GM18520 (cell line): ENCODE measurements around the gene TMEM185B.
A peak's percentile ranks its signal among the peaks of the same experiment; 100 is the strongest.
"Not testable (repeated sequence)": the region's sequence is repeated elsewhere in the genome, so short reads cannot be mapped to it uniquely, and the experiment has no call there.

Experiments used
- ATAC-seq: cut with Tn5 transposase; IDR thresholded peaks from one replicate; pipeline ENCODE4 v1.9.1; 2021; ENCODE audit not compliant: unreplicated experiment

Gene TMEM185B

GRCh38 chr2:120223034-120223912, at the start of gene TMEM185B:
TSS of gene TMEM185B (minus strand) at chr2:120223400. CDS start at chr2:120222976, 424 bp downstream.
- peak; percentile 83 for ATAC-seq

- ATAC-seq = no peak
Observed at GRCh38 chr2:120271711-120272379, 48.6 kb upstream of the TMEM185B start.

DNA sequence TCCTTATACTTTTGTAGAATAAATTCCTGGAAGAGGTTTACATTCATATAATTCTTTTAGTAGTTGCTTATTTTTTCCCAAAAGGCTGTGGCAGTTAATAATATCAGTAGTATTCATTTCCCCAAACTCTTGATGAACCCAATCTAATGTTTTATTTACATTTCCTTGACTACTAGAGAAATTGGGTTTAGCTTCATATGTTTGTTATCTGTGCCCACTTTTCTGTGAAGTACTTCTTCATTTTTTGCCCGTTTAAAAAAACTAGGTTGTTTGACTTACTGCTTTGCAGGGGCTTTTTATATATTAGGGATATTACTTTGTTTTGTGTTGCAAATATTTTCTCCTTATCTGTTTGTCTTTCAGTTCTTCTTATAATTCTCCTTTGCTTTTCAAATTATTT, 46.6 kb upstream of the TMEM185B start:
- ATAC-seq = no peak

DNA sequence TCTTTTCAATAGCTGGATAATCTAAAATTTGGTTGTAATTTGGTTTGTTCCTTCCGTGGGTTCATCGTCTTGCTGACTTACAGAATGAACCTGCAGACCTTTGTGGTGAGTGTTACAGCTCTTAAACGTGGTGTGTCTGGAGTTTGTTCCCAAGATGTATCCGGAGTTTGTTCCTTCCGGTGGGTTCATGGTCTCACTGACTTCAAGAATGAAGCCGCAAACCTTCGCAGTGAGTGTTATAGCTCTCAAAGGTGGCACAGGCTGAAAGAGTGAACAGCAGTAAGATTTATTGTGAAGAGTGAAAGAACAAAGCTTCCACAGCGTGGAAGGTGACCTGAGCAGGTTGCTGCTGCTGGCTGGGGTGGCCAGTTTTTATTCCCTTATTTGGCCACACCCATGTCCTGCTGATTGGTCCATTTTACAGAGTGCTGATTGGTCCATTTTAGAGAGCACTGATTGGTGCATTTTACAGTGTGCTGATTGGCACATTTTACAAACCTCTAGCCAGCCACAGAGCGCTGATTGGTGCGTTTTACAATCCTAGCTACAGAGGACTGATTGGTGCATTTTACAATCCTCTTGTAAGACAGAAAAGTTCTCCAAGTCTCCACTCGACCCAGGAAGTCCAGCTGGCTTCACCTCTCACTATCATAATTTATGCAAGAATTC, 46.0 kb upstream of the TMEM185B start:
- ATAC-seq = no peak

- ATAC-seq = no peak
Observed at GRCh38 chr2:120267348-120267747, 44.1 kb upstream of the TMEM185B start.

DNA sequence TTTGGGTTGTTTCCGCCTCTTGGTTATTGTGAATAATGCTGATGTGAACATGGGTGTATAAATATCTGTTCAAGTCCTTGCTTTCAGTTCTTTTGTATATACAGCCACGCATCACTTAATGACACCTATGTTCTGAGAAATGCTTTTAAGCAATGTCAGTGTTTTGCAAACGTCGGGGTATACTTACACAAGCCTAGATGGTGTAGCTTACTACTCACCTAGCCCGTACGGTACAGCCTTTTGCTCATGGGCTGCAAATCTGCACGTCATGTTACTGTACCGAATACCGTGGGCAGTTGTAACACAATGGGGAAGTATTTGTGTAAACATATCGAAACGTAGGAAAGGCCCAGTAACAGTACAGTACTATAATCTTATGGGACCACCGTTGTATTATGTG, 41.8 kb upstream of the TMEM185B start:
- ATAC-seq = no peak

DNA sequence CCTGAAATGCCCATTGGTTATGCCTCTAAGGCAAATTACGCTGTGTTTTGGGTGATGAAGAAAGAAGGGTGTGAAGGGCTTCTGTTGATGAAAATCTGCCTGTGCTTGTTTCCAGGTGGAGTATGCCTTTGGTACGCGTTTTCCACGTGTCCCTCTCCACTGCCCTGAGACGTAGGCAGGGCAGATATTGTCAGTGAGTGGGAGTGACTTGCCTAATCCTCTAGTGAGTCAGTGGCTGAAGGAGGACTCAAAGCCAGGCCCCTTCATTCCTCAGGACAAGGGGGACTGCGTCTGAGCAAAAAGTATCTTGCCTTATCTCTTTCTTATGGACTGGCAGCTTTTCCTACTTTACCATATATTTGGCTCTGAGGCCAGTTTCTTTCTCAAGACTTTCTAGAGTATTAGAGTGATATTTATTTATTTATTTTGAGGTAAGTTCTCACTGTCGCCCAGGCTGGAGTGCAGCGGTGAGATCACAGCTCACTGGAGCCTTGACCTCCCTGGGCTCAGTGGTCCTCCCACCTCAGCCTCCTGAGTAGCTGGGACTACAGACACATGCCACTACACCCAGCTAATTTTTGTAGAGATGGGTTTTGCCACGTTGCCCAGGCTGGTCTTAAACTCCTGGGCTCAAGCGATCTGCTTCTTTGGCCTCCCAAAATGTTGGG, 39.7 kb upstream of the TMEM185B start:
- no peak for ATAC-seq

DNA sequence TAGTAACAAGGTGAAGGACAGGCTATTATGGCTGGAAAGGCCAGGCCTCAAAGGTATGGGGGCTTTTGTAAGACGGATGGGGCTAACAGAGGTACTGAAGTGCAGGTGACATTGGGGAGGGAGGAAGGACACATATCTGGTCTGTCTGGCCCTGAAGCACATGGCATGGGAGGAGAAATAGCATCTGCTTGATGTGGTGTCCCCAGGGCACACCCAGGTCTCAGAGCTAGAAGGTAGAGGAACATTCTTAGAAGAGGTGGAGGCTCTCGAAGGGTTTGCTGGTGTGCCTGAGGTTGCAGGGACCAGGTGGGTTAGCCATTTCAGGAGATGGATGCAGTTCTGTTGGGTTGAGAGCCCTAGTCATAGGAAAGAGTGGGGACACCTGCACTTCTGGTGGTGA, 39.0 kb upstream of the TMEM185B start:
- ATAC-seq = no peak

DNA sequence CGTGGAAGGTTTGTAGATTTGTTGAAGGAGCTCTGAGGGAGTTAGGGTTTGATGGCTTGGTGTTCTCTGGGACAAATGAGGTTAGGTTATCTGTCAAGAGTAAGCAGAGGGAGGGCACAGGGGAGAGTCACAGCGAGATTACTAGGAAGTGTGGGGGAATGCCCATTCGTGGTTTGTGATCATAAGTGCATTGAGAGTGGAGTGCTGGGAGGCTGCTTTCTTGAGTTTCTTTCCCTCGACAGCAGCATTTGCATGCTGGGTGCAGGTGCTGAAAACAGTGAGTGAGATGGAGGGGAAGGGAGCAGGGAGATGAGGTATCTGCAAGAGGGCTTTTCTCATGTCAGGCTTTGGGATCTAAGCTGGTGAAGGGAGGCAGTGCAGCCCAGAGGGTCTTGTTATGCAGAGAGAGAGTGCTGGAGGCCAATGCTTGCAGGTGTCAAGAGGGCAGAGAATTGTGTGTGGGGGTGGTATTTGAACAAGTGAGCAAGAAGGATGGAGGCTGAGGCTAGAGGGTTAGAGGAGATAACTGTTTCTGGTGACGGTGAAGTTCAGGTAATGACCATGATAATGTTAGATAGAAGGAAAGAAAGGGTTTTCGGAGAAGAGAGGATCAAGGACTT, 38.3 kb upstream of the TMEM185B start:
- ATAC-seq = peak; percentile 94

- ATAC-seq = no peak
Observed at GRCh38 chr2:120260736-120261135, 37.5 kb upstream of the TMEM185B start.

DNA sequence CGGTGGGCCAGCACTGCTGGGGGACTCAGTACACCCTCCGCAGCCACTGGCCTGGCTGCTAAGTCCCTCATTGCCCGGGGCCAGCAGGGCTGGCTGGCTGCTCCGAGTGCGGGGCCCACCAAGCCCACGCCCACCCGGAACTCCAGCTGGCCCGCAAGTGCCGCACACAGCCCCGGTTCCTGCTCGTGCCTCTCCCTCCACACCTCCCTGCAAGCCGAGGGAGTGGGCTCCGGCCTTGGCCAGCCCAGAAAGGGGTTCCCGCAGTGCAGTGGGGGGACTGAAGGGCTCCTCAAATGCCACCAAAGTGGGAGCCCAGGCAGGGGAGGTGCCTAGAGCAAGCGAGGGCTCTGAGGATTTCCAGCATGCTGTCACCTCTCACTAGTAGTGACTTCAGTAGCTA, 36.7 kb upstream of the TMEM185B start:
- ATAC-seq = not testable (repeated sequence)

- ATAC-seq = no peak
Observed at GRCh38 chr2:120258196-120258595, 35.0 kb upstream of the TMEM185B start.

GRCh38 chr2:120257522-120257921, 34.3 kb upstream of the TMEM185B start:
- no peak for ATAC-seq

DNA sequence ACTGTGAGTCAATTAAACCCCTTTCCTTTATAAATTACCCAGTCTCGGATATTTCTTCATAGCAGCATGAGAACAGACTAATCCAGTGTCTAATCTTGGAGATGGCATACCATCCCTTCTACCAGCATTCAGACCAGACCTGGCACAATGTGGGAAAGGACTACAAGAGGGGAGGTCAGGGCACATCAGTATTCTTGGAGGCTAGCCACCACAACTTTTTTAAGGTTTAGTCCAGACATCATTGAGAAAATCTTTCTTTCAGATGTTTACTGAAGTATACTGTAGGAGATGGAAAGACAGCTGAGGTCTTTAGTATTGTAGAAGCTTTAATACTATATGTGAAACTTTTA, 33.4 kb upstream of the TMEM185B start:
- no peak for ATAC-seq

- ATAC-seq = no peak
Observed at GRCh38 chr2:120255986-120256650, 32.9 kb upstream of the TMEM185B start.

- no peak for ATAC-seq
Observed at GRCh38 chr2:120255071-120255470, 31.9 kb upstream of the TMEM185B start.

DNA sequence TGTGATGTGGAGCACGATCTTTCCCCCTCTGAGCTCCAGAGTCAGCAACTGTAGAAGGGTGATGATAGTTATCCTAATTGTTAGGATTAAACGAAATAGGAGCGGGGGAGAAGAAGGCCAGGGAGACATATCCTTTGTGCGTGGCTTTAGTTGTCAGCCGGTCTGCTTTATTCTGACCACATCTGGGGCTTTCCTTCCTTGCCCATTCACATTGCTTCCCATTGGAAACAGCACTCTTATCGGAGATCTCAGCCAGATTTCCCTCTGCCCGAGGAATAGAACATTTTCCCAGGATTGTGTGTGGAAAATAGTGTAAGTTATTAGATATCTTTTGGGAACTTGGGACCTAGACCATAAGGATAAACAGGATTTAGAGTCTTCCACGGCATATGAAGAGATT, 31.0 kb upstream of the TMEM185B start:
- ATAC-seq = no peak

DNA sequence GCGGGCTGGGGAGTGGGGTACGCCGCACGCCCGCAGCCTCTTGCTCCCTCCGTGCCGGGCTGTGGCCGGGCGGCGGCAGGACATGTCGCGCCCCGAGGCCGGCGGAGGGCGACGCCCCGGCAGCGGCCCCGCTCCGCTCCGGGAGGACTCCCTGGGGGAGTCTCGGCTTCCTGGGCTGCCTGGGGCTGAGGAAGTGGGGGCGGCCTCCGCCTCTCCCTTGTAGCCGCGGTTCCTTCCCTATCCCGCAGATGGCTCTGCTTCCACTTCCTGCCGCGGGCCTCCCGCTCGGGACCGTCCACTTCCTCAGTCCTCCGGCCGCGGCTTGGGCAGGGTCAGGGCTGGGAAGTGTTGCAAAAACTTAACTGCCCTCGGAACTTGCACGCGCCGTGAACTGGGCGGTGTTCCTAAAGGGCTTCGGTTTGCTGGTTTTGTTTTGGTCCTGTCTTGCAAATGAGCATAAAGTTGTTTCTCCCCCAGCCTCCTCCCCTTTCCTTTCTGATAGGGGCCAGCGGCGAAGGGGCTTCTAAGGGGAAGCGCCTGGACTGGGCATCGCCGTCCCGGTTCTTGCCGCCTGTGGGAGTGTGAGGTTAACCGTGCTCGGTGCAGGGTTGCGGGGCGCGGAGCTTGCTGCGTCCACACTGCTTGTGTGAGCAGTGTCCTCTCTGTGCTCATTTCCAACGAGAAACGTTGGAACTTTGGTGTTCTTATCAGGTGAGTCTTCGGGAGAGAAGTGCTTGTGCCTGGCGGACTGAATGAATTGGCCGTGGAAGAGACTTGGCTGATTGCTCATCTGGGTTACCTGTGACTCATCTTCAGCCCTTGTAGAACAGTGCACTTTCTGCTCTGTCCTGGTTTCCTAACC, 30.1 kb upstream of the TMEM185B start:
- ATAC-seq = peak; percentile 10

DNA sequence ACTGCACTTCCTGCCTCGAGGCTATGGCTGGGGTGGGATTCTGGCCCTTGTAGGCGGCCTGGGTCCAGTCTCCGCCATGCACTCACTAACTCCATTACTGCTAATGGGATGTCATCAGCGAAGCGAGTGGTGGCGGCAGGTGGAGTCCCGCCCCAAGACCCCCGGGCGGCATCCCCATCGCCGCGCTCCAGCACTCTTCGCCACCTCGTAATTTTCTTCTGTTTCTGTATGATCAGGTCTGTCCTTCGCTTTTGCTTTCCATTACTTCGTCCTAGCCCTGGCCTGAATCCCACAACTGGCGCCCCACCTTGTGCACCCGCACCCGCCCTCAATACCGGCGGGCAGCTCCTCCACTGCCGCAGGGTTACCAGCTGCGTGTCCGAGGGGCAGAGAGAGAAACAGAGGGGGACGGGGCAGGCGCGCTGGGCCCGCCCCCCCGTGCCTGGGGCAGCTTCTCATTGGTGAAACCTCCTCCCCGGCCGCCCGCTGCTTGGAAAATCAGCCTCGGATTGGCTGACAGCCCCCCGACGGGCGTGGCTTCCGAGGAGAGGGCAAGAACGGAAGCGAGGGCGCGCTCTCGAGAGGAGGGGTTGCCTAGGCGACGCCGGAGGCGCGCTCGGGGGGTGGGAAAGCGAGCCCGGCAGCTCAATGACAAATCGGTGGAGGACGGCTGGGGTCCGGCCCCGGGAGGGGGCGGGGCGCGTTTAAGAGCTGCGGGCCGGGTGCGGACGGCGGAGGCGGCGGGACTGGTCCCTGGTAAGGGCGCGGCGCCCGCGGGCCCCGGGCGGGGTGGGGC, 29.2 kb upstream of the TMEM185B start, which contains the start of gene RALB:
TSS of gene RALB (plus strand) at position 628 of the 796 bp plus-strand sequence. CDS start 25,813 bp downstream, outside the sequence.
- peak; percentile 95 for ATAC-seq
